ENCODE measurements around the gene OPHN1.

DNA sequence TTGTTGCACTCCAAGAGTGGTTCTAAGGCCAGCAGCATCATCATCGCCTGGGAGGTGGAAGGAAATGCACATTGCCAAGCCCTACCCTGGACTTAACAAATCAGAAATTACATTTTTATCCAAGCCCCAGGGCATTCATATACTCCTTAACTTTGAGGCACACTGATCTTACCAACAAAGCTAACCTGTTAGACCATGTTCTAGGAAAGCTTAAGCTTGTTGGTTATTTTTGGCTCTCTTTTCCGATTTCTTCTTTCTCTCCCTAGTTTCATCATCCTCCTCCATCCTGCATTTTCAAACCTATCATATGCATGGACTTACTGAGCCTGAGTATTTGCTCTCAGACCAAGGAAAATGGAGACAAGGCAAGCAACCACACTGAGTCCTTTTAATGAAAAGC lies 133.4 kb downstream of the OPHN1 start:
- TF ChIP-seq, protein P1, sequence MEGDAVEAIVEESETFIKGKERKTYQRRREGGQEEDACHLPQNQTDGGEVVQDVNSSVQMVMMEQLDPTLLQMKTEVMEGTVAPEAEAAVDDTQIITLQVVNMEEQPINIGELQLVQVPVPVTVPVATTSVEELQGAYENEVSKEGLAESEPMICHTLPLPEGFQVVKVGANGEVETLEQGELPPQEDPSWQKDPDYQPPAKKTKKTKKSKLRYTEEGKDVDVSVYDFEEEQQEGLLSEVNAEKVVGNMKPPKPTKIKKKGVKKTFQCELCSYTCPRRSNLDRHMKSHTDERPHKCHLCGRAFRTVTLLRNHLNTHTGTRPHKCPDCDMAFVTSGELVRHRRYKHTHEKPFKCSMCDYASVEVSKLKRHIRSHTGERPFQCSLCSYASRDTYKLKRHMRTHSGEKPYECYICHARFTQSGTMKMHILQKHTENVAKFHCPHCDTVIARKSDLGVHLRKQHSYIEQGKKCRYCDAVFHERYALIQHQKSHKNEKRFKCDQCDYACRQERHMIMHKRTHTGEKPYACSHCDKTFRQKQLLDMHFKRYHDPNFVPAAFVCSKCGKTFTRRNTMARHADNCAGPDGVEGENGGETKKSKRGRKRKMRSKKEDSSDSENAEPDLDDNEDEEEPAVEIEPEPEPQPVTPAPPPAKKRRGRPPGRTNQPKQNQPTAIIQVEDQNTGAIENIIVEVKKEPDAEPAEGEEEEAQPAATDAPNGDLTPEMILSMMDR (IDR thresholded peaks at IDR 0.05) = no peak
- TF ChIP-seq POLR2A (IDR thresholded peaks at IDR 0.05) = no peak

Measured in adrenal gland (tissue), 5 donors.